Stimulated activated CD8-positive, alpha-beta memory T cell treated with anti-CD3 and anti-CD28 coated beads, Interleukin-12 subunit alpha, Interleukin-12 subunit beta, amount 100 ng/mL, for 1 hour (primary cell): ENCODE measurements around the gene FHAD1.
"Not testable (repeated sequence)": the region's sequence is repeated elsewhere in the genome, so short reads cannot be mapped to it uniquely, and the experiment has no call there.

ENCODE experiments used
- DNase-seq: peaks from one replicate; pipeline ENCODE4 v3.0.0-alpha.2; 2020; ENCODE audit warnings: low read depth

FHAD1 gene

DNA sequence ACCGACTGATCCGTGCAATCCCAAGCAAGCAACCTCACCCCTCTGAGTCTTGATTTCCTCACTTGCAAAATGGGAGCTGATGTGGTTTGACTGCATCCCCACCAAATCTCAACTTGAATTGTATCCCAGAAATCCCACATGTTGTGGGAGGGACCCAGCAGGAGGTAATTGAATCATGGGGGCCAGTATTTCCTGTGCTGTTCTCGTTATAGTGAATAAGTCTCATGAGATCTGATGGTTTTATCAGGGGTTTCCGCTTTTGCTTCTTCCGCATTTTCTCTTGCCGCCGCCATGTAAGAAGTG lies 58.4 kb downstream of the FHAD1 start:
- no peak for DNase-seq

DNA sequence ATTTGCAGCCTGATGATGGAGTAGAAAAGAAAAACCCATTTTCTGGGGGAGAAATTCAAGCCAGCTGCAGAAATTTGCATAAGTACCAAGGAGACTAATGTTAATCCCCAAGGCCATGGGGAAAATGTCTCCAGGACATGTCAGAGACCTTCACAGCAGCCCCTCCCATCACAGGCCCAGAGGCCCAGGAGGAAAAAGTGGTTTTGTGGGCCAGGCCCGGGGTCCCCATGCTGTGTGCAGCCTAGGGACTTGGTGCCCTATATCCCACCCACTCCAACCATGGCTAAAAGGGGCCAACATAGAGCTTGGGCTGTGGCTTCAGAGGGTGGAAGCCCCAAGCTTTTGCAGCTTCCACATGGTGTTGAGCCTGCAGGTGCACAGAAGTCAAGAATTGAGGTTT lies 59.3 kb downstream of the FHAD1 start:
- not testable (repeated sequence) for DNase-seq

DNA sequence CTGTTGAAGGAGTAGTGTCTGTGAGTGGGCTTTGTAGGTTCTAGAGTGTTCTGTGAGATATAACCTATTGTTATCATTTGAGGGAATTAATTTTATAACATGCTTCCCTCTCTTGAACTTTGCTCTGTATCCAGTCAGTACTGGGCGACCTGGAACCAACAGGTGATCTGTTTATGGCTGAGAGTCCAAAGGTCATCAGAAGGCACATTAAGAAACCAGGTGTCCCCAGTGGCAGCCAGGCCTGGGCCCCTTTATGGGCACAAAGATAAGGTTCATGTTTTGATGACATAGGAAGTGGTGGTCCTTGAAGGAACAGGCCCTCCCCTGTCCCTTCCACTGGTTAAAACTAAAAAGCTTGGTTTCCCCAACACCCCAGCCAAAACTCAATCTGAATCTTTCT lies 61.1 kb downstream of the FHAD1 start:
- no peak for DNase-seq

DNA sequence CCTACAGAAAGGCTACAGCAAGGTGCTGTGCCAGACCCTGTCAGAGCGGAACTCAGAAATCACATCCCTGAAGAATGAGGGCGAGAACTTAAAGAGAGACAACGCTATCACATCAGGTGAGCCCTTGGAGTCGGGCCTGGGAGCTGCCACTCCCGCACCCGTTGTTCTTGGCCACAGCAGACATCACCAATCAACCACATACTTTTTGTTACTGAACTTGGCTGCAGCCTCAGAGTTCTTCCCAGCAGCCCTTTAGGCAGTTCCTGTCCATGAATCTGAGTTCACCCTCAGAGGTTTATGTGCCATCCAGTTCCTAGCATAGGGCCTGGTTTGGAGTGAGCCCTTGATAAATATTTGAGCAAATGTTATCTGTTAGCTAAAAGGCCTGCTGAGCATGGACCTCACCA lies 61.6 kb downstream of the FHAD1 start:
- DNase-seq = no peak

DNA sequence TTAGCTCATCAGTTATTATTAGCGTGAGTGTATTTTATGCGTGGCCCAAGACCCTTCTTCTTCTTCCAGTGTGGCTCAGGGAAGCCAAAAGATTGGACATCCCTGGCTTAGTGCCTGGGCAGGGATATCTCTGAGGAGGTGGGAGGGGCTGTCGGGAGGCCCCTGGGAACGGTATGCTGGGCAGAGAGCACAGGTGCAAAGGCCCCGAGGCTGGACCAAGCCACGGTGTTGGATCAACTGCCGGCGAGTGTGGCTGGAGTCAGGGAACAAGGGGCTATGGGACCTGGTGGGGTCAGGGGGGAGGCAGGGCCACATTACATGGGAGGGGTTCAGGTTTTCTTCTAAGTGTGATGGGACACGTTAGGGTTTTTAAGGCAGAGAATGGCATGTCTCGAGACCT lies 62.7 kb downstream of the FHAD1 start:
- DNase-seq = no peak

DNA sequence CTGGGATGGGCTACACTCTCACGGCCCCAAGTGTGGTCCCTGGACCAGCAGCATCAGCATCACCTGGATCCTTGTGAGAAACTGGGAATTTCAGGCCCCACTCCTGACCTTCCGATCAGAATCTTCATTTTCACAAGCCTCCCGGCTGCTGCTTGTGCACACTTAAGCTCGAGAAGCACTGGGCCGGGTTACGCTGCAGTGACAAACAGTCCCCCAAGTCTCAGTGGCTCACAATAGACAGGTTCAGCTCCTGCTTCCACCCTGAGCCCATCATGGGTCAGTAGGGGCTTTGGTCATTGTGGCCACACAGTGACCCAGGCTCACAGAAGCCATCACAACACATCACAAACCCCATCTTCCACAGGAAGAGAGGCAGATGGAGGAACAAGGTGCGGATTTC lies 63.5 kb downstream of the FHAD1 start:
- DNase-seq = no peak

DNA sequence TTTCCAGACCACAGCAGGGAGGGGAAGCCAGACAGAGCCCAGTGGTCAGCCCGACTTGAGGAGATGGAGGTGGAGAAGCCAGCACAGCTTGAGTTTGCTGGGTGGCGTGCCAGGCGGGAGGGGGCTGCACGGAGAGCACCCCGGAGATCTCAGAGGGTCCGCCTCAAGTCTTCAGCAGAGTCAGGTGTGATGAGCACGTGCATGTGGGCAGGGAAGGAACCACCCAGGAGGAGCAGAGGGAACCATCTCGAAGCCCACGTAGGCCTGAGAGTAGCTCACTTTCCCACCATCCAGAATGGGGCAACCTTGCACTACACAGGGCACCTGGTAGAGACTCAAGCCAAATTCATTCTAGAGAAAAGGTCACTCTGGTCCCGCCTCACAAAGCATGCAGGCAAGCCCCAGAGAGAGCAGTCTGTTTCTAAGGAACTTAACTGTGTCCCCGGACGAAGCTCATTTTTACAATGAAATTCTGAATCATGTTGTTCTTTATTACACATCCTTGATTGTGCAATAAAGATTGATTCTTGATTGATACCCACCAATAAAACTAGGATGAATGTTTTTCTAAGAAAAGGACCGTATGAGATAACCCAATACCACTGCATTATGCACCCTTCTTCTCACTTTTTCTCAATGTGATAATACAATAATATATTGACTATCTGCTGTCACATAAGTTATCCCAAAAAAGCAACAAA lies 64.2 kb downstream of the FHAD1 start:
- no peak for DNase-seq

DNA sequence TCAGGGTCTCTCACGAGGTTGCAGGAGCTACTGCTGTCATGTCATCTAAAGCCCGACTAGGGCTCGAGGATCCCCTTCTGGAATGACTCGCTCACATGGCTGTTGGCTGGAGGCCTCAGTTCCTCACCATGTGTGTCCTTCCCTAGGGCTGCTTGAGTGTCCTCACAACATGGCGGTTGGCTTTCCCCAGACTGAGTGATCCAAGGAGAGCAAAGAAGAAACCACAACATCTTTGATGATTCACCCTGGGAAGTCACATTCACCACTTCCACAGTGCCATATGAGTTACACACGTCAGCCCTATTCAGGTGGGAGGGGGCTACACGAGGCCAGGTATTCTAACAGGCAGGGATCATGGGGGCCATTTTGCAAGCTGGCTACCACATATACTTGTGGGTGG lies 64.9 kb downstream of the FHAD1 start:
- DNase-seq = no peak

DNA sequence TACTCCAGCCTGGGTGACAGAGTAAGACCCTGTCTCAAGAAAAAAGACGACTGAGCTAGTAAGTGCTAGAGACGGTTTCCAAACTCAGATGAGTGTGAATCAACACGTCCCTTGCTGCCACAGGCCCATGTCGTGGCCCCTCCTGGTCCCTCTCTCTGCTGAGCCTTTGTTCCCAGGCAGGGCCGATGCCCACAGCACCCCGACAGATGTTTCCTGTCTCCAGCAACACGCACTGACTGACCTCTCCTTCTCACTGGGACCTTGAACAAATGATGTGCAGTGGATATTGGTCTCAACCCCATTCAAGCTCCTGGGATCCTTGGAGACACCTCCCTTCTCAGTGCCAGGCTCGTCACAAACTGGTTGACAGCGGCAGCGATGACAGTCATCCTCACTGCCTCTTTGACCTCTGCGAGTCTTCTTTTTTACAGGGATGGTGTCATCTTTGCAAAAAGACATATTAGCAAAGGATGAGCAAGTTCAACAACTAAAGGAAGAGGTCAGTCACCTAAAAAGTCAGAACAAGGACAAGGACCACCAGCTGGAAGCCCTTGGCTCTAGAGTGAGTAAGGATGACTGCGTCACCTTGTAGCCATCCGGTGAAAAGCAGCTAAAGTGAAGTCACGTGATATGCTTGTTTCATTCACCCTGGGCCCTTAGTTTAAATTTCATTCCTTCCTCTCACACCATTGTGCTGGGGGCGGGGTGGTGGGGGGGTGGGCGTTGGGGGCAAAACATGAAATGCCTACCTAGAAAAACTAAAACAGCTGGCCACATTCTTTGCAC lies 65.8 kb downstream of the FHAD1 start:
- no peak for DNase-seq

DNA sequence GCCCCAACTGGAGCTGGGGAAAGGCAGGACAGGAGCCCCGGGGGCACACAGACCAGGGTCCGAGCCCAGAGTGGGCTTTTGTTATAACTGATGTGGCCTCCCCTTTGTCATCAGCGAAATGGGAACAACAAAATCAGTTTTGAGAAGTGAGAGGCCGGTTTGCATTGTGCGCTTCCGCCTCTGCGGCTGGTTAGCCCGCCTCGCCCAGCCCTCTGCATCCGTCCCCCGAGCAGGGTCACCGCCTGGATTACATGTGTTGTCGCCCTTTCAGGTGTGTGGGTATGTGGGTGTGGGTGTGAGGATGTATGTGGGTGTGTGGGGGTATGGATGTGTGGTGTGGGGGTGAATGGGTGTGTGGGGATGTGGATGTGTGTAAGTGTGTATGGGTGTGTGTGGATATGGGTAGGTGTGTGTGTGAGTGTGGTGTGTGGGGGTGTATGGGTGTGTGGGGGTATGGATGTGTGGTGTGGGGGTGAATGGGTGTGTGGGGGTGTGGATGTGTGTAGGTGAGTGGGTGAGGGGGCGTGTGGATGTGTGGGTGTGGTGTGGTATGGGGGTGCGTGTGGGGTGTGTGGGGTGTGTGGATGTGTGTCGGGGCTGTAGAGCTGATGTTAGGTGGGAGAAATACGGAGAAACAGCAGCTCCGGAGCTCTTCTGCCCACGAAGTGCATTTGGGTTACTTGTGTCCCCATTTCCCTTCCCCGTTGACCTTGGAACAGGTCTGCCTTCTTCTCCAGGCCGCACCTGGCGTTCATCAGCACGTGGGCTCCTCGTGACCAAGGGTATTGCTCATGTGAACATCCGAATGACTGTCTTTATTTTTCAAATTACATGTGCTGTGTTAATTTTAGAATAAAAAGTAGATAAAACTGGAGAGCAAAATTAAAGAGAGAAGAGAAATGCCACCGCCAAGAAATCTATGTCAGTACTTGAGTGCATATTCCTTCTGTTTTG lies 67.6 kb downstream of the FHAD1 start:
- no peak for DNase-seq

DNA sequence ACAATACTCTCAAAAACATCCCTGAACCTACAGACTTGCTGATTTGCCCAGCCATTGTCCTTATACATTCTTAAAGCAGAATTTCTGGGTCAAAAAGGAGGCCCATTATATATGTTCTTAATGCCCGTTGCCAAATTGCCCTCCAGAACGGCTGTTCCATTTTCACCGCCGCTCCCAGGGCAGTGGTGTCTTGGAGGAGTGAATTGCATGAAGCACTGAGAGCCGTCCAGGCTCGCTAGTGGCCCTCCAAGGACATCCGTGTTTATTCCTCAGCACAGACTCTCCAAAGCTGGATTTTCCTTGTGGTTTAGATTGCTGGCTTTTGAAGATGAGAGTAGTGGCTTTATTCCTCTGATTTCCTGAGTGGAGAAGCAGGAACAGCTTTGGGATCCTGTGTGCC lies 68.8 kb downstream of the FHAD1 start:
- no peak for DNase-seq

DNA sequence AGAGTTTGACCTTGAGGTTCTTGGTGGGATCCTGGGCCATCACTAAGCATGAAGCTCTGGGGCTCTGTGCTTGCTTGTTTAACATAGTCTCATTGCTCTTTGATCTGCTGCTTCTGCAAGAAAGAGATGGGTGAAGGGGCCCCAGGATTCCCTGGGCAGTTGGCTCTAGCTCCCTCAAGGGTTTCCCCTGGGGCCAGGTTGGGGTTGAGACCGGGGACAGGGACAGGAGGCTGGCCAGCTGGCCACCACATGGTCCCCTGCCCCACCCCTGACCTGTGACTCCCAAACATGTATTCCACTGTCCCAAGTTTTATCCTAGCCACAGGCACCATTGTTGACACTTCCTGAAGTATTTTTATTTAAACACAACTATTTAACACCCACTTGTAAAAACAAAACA lies 69.5 kb downstream of the FHAD1 start:
- DNase-seq = no peak

DNA sequence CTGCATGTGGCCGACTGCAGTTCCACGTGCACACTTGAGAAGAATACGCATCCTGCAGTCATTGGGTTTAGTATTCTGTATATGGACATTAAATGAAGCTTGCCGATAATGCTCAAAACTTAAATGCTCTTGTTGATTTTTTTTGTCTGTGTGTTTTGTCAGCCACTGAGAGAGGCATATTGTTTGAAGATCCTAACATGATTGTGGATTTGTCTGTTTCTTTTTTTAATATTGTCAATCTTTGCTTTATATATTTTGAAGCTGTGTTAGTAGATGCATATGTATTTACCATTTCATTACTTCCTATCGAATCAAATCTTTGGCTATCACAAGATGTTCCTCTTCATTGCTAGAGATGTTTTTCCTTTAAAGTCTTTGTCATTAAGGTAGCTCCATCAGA lies 73.2 kb downstream of the FHAD1 start:
- DNase-seq = no peak

DNA sequence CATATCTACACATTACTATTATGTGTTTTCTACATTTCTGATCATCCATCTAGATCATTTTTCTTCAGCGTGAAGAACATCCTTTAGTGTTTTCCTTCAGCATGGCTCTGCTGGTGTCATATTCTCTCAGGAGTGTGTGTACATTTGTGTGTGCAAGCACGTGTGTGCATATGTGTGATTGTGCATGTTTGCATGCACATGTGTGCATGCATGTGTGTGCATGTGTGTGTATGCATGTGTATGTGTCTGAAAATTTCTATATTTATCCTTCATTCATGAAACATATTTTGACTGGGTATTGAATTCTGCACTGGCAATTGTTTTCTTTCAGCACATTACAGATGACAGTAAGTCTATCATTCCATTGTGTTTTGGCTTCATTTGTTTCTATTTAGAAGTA lies 74.6 kb downstream of the FHAD1 start:
- DNase-seq = no peak

DNA sequence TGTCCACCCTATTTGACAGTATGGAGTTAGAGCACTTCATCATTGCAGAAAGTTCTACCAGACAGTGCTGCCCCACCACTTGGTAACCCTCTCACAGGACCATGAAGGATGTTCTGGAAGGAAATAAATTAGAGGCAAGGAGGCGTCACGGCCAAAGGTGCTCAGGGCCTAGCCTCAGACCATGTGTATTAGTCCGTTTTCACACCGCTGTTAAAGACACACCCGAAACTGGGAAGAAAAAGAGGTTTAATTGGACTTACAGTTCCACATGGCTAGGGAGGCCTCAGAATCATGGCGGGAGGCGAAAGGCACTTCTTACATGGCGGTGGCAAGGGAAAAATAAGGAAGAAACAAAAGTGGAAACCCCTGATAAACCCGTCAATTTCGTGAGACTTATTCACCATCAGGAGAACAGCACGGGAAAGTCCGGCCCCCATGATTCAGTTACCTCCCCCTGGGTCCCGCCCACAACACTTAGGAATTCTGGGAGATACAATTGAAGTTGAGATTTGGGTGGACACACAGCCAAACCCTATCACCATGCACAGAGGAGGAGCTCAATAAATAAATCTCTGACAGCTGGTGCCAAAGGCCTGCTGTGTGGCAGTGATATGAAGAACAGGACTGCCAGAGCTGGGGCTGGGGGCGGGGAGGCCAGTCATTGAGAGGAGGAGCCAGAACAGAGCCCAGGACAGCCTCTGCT lies 75.8 kb downstream of the FHAD1 start:
- no peak for DNase-seq

DNA sequence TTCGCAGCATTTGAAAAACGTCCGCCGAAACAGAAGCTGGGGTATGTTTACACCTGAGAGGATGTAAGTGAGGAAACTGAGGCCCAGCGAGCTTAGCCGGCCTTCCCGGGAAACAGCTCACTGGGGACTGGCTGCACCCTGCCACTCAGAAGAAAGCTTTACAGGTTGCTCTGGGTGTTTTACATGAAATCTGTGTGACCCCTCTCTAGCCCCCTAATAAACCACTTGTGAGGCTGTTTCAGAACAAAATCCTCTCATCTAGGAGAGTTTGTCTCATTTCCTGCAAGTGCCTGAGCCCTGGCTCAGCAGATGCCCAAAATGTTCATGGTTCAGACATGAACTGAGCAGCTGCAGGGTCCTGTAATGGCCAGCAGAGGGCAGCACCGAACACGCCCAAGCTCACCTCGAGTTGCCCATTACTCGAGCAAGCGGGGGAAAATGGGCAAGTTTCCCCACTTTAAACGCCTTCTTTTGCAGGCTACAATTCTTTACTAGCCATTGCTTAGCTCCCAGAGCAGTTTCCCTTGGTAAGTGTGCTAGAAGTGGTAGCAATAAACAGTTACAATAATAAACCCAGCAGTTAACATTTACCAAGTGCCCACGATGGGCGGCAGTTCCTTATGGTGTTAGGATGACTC lies 76.4 kb downstream of the FHAD1 start:
- peak; percentile 57 for DNase-seq

DNA sequence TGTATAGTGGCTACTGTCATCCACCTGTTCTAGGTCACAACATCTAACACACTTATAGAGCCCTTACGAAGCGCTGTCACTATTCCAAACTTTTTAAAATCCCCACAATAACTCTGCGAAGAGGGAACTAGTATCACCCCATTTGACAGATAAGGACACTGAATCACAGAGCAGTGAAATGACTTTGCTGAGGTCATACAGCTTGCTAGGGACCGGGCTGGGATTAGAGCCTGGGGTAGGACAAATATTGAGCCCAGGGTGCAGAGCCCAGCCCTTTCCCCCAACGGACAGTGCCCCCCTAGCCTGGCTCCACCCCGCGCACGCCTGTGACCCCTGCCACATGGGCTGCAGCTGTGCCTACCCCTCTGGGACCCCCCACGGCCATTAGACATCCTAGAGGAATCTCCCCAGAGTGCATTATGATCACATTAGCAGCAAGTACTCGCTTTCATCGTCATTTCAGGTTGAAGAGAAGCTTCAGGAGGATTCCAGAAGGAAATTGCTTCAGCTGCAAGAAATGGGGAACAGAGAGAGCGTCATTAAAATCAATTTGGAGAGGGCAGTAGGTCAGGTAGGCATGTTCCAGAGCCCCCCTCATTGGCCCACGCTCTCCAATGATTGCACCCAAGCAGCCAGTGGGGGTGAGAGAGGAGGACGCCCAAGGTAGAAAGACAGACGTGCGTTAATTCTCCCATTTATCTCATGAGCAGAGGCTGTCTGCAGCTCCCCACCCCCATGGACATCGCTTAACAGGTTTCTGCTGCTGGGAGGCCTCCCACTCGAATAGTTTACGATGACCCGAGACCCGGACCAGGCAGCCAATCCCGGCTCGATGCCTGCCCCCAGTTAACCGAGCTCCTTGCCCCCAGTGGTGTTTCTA lies 77.2 kb downstream of the FHAD1 start:
- DNase-seq = no peak

DNA sequence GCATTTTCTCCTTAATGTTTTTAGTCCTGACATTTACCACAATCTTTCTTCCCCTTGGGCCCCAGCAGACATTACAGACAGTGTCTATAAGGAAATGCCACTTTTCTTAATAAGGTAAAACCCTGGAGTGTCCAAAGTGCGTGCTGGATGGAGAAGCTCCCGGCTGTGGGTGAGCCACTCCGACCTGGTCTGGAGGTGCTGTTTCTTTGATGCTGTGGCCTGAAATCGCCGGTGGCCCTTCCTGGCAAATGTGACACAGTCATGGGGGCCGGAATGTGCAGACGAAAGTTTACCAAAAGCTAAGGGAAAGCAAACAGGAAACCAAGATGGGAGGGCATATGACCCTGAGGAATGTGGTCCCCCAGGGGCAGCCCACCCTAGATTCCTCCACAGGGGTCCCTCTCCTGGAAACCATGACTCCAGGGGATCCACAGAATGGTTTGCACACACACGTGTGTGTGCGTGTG lies 77.9 kb downstream of the FHAD1 start:
- no peak for DNase-seq

DNA sequence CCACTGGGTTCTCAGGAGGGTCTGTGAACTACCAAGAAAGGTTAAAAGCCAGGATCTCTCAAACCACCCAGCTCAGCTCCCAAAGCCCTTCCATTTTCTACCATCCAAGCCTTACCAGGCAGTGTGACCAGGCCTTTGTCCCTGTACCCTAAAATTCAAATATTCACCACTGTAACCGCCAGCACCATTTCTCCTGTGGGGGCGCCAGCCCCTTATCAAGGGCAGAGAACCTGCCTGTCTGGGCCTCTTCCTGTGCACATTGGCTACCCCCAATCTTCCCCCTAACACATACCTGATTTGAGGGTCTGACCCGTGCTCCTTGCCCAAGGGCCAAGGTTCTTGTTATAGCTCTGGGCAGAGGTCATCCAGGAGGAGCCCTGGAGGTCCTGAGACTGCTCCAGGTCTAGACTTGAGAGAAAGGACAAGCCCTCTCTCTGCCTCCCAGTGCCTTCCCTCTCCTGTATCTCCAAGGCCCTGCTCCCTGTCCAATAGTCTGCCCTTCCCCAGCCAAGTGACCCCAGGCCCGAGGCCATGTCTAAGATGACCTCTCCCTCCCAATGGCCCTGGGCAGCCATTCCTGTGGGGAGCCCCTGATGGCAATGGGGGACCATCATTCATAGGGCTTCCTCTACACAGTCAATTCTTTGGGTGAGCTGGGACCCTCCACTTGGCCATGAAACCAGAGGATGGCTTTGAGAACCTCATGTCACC lies 78.5 kb downstream of the FHAD1 start:
- no peak for DNase-seq
